ENCODE measurements around the gene UNC79. TPM values are rescaled to one million over a fixed set of nuclear protein-coding genes. Genes with fewer than 3 reads are reported as not detected.

UNC79 gene
- total RNA-seq, 1 experiment from 2014 or later, result not detected

DNA sequence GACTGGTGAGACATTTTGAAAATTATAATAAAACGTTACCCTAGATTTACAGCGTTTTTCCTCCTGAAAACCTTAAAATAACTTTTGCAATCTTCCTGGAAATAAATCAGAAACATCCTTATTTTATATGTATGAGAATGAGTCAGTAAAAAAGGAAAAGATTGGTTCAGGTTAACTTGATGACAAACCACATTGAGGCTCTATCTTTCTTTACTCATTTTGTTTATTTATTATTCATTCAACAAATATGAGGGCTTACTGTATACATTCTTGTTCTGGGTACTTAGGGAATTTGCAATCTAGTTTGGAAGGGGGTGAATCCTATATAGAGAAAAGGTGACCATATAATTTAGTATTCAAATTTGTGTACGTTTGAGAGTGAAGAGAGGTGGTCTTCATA is 156.6 kb downstream of the UNC79 start:
- no peaks in the 10 kb centered on the region for H3K9me3 ChIP-seq
- H3K36me3 ChIP-seq, result no peaks in the 10 kb centered on the region
- 0 out of 2 replicates have a peak, but pooled peaks cover under 1% of the 10 kb centered on the region for H3K27me3 ChIP-seq
- DNase-seq, result no peak
- H3K4me3 ChIP-seq, result no peak overlapping the region

DNA sequence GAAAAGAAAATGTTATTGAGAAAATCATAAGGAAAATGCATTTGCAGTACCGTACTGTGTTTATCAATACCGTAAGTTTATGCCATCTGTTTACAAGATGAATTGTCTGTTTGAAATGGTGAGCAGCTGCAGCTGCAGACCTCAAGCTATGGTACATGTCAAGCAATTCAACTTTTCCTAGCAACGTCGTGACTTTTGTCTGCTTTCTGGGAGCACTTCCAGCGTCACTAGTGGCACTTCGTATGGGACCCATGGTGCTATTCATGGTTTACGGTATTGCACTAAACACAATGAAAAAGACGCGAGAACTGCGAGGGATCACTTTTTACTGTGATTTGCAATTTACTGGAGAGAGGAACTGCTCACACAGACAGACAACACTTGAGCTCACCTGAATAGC is 160.8 kb downstream of the UNC79 start:
- H3K27me3 ChIP-seq, result 0 out of 2 replicates have a peak, but pooled peaks cover 2% of the 10 kb centered on the region
- no peaks in the 10 kb centered on the region for H3K9me3 ChIP-seq
- H3K4me3 ChIP-seq, result no peak overlapping the region
- no peak for DNase-seq
- H3K36me3 ChIP-seq, result no peaks in the 10 kb centered on the region

DNA sequence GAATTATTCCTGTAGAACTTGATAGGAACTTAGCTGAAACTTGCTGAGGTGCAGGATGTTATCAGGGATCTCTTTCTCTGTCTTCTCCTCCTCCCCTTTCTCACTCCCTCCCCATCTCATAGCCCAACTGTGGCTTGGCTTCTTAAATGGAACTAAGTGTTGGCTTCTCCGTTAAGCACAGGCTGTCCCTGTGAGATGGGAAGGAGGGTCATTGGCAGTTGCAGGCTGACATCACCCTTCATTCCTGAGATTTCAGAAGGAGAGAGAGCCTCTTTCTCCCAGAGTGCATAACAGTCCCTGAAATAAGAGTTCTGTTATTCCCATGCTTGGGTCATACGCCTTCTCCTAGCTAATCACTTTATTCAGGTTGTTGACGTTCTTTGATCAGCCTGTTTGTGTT is 162.0 kb downstream of the UNC79 start:
- H3K9me3 ChIP-seq, result no peaks in the 10 kb centered on the region
- DNase-seq, result no peak
- H3K27me3 ChIP-seq, result 0 out of 2 replicates have a peak, but pooled peaks cover 2% of the 10 kb centered on the region
- no peak overlapping the region for H3K4me3 ChIP-seq
- H3K36me3 ChIP-seq, result no peaks in the 10 kb centered on the region

DNA sequence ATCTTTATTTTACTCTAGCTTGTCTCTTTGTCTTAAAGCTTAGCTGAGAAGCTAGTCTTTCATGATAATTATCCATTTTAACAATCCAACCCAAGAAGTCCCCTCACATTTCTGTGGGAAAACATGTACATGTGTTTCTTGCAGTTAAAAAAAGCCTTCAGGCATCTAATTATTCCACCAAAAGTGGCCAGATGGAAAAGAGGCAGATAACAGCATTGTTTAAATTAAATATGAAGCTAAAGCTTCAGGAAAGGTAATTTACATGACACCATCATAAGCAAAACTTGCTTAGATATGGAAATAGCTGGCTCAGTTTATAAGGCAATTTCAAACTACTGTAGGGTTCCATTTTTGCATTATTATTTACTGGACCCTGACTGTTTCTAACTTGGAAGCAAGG is 175.4 kb downstream of the UNC79 start:
- 0 out of 2 replicates have a peak, but pooled peaks cover 4% of the 10 kb centered on the region for H3K27me3 ChIP-seq
- H3K4me3 ChIP-seq, result no peak overlapping the region
- no peaks in the 10 kb centered on the region for H3K9me3 ChIP-seq
- no peak for DNase-seq
- H3K36me3 ChIP-seq, result no peaks in the 10 kb centered on the region

DNA sequence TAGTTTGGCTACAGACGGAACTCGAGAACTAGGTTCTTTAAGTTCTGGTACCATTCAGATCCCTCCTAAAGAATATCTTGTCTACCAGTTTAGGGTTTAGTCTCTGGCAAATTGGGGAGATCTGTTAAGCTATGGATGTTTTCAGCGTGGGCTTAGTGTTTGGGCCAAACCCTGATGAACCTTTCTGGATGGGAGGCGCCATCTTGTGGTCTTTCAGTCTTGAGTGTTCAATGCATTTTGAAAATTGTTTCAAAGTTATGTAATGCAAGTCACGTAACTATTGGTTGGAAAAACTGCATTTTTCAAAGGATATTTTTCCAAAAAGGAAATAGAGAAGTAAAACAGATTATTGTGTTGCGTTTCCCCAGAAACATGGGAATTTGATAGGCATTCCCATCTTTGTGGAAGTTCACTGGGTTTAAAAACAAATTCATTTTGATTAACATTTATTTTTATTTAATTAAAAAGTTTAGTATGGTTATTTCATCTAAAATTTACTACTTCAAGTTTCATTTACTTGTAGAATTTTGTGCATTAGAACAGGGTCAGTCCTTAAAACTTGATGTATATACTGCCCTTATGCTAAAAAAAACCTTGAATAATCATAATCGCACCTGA is 188.5 kb downstream of the UNC79 start:
- H3K27me3 ChIP-seq, result peaks cover 2% of the 10 kb centered on the region; the same call in 1 of the 2 replicates
- no peaks in the 10 kb centered on the region for H3K36me3 ChIP-seq
- no peaks in the 10 kb centered on the region for H3K9me3 ChIP-seq
- no peak overlapping the region for H3K4me3 ChIP-seq
- DNase-seq, result peak; percentile 11

DNA sequence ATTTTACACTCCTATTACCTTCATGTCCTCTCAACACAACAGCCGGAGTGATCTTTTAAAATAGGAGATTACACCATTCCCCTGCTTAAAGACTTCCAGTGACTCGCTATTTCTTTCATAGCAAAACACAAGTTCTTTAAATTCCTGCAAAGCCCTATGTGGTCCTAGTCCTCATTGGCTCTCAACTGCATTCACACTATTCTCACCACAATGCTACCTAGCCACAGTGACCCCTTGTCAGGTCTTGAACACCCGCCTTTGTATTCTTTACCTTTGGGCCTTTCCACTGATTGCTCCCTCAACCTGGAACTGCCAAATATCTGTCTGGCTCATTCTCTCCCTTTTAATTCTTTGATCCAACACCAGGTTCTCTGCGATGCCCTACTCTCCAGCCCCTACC is 197.3 kb downstream of the UNC79 start:
- no peak overlapping the region for H3K4me3 ChIP-seq
- no peak for DNase-seq
- H3K36me3 ChIP-seq, result no peaks in the 10 kb centered on the region
- H3K9me3 ChIP-seq, result no peaks in the 10 kb centered on the region
- no peaks in the 10 kb centered on the region; the same call in 1 of the 2 replicates for H3K27me3 ChIP-seq

DNA sequence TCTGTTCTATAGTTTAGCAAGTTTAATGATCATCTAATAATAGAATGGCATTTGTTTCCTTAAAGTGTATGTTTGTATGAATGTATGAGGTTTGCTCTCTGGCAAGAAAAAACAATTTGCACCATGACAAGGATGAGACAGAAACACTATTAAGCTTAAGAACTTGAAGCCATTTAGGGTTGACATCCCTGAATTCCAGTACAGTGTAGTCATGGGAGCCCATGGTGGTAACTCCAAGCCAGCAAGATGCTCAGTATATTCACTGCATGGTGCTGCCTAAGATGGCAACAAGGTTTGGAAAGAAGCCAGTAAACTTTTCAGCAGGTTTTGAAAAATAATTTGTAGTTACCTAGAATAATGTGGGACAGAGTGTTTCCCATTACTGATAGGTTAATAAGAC is 198.9 kb downstream of the UNC79 start:
- Histone ChIP-seq H3K36me3 (no peaks in the 10 kb centered on the region), H3K4me3 (no peak overlapping the region), H3K9me3 (no peaks in the 10 kb centered on the region), H3K27me3 (no peaks in the 10 kb centered on the region)
- no peak for DNase-seq

DNA sequence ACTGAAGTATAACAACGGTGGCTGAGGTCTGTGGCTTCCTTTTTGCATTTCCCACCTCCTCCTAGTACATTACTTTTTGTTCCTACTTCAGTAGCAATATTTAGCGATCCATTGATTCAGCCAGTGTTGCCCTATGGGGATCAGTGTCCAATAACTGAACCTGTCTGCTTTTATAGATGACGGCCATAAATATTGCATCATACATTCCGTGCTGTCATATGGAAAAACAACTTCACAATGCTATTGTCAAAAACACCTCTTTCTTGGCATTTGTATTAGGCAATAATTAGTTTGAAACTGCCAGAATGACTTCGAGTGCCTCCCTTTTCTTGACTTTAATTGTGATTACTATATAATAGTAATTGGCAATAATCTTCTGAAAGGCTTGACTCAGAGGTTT is 208.1 kb downstream of the UNC79 start:
- Histone ChIP-seq H3K9me3 (no peaks in the 10 kb centered on the region), H3K4me3 (no peak overlapping the region)

DNA sequence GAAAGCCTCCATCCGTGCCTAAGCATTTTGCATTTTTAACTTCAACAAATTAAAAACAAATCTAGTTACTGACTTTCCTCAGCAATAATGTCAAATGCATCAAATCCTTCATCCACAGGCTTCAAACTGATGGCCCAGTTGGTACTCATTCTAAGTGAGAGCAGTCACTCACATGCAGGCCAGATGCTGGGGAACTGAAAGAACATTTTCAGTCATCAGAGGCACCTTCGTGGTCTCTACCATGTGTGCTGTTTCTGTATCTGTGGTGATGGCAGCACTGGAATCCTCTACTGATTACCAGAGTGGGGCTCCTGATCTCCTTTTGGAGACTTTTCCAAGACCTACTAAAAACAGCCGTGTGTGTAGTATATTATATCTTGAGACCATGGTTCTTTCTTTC is 212.4 kb downstream of the UNC79 start:
- H3K36me3 ChIP-seq, result no peaks in the 10 kb centered on the region
- H3K9me3 ChIP-seq, result no peaks in the 10 kb centered on the region
- no peak for DNase-seq
- no peak overlapping the region for H3K4me3 ChIP-seq
- H3K27me3 ChIP-seq, result peaks cover 3% of the 10 kb centered on the region

More for the DNA sequence above, 208.1 kb downstream of the UNC79 start:
- no peak for DNase-seq
- Histone ChIP-seq H3K36me3 (no peaks in the 10 kb centered on the region), H3K27me3 (peaks cover 3% of the 10 kb centered on the region)

DNA sequence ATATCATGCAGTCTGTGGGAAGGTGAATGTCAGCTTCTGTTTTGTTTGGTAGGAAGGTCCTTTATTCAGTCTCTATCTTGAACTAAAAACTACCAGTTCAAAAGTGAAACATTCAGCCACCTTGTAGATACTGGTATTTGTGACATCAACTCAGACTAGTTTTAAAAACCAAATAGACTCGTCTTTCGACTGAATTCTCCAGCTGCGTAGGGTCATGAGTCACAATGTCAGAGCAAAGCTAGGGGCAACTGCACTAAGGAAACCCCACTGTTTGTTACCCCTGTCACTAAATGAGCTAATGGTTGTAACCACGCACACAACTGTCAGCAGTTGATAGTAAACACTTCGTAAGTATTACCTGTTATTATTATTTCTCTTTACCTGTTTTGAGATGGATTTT is 212.9 kb downstream of the UNC79 start:
- no peak overlapping the region for H3K4me3 ChIP-seq
- no peaks in the 10 kb centered on the region for H3K9me3 ChIP-seq
- H3K27me3 ChIP-seq, result peaks cover 3% of the 10 kb centered on the region; the same call in 1 of the 2 replicates
- no peaks in the 10 kb centered on the region for H3K36me3 ChIP-seq
- no peak for DNase-seq

DNA sequence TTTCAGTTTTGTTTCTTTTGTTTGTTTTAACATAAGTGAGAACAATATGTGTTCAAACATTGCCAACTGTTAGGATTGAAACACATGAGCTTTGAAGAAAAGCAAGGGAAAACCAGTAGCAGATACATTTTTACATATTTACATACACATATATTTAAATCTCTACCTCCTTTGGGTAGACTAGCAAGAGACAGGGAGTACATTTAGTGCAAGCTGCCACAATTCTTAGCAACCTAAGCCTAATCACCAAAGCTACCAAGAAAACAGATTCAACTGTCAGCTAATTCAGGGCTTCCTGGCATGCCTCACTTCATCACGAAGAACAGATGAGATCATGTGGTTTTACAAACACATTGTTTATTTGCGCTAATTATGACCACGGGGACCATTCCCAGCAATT is 214.5 kb downstream of the UNC79 start:
- Histone ChIP-seq H3K4me3 (no peak overlapping the region), H3K9me3 (no peaks in the 10 kb centered on the region), H3K36me3 (no peaks in the 10 kb centered on the region), H3K27me3 (peaks cover 4% of the 10 kb centered on the region; the same call in 1 of the 2 replicates)
- DNase-seq, result no peak

DNA sequence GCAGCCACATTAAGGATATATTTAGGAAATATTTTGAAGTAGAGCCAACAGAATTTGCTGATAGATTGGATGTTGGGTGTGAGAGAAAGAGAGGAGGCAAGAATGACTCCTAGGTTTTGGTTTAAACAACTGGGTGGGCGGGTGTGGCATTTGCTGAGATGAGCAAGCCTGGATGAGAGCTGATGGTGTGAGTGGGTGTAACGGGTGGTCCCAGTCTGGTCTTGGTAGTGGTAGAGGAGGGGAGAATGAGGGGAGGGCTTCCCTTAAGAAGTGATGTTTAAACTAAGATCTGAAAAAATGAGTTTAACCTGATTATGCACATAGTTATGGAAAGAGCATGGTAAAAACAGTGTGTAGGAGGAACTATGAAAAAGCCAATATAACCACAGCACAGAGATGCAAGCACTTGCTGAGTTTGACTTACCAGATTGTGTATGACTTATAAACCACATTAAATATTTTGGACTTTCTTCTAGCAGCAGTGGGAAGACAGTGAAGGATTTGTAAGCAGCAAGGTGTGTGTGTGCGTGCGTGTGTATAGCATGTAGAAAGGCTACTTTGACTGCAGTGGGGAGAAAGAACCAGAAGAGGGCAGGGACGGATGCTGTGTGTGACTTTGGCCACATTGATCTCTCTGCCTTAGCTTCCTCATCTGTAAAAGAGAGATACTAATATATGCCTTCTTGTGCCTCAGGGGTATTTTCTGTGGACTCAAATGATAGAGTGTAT is 217.9 kb downstream of the UNC79 start:
- no peaks in the 10 kb centered on the region for H3K9me3 ChIP-seq

DNA sequence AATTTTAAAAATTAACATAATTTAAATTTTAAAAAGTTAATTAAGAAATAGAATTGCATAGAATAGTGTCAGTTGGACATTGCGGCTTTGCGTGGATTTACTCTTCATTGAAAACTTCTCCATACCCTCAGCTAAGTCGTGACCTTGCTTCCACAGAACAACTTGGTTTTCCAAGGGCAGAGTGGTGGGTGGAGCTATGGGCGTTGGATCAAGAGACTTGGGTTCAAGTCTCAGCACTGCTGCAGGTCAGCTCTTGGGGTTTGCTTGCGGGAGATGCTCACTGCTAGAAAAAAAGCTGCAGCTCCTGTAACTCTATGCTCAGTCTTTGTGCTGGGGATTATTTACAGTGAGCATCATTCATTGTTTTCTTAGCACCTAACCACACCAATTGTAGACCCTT is 223.9 kb downstream of the UNC79 start:
- Histone ChIP-seq H3K4me3 (no peak overlapping the region), H3K36me3 (no peaks in the 10 kb centered on the region), H3K27me3 (peaks cover 4% of the 10 kb centered on the region), H3K9me3 (no peaks in the 10 kb centered on the region)
- no peak for DNase-seq

More for the DNA sequence above, 217.9 kb downstream of the UNC79 start:
- H3K36me3 ChIP-seq, result no peaks in the 10 kb centered on the region
- DNase-seq, result no peak
- peaks cover 4% of the 10 kb centered on the region for H3K27me3 ChIP-seq
- H3K4me3 ChIP-seq, result no peak overlapping the region

DNA sequence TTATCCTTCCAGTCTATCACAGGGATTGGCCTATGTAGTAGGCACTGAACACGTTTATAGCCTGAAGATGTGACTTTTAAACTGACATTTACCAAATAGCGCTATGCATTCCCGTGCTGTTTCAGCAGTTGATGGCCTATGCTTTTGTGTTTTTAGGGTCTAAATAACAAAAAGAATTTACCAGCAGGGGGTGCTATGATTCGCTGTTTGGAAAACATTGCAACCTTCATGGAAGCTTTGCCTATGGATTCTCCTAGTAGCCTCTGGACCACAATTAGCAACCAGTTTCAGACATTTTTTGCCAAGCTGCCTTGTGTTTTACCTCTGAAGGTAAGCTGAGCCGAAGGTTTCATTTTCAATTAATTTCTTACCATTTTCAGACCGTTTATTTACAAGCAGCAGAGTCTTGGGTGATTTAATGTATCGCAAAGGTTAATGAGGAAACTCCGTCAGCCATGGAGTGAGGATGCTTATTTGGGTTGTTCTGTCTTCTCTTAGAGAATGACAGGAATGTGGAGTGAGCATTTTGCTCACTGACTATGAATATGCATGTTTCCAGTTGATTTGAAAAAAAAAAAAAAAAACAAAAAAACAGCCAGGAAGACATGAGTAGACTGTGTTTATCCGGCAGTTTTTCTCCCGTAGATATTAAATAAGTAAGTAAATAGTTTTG is 224.5 kb downstream of the UNC79 start:
- Histone ChIP-seq H3K9me3 (no peaks in the 10 kb centered on the region), H3K36me3 (no peaks in the 10 kb centered on the region), H3K4me3 (no peak overlapping the region), H3K27me3 (no peaks in the 10 kb centered on the region; the same call in 1 of the 2 replicates)
- DNase-seq, result no peak

DNA sequence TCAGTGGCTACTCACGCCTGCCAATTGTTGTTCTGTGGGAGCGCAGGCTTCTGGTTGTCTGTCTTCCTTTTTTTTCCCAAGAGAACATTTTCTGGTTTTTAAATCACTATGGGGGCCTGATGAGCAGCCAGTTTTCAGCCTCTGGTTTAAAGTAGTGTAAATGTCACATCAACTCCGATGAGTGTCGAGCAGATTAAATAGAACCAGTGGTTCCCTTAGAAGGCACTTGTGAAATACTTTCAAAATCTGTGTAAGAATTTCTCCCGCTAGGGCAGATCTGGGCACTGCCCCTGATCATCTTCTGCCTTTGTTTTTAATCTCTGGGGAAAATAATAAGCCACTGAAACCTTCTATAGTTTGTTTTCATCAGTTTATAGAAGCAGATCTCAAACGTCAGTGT is 227.1 kb downstream of the UNC79 start:
- H3K9me3 ChIP-seq, result no peaks in the 10 kb centered on the region
- H3K27me3 ChIP-seq, result no peaks in the 10 kb centered on the region
- DNase-seq, result no peak
- H3K4me3 ChIP-seq, result no peak overlapping the region
- no peaks in the 10 kb centered on the region for H3K36me3 ChIP-seq

DNA sequence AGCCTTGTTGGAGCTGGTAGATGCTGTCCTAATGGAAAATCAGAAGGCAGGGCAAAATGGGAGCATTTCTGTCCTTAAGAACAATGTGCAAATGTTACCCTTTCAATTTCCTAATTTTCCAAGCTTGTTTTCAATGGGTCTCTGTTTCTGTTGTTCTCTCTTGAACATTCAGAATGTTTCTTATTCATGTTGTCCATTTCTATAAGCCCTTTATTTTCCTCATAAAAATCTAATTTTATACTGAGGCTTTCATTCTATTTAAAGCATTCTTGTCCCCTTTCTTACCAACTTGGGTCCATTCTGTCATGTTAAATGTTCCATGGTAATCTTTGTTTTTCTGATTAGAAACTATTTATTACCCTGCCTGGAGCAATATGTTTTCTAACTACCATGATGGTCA is 232.6 kb downstream of the UNC79 start:
- no peak for DNase-seq
- H3K9me3 ChIP-seq, result peaks cover 6% of the 10 kb centered on the region; the same call in 1 of the 2 replicates
- H3K36me3 ChIP-seq, result no peaks in the 10 kb centered on the region
- no peaks in the 10 kb centered on the region for H3K27me3 ChIP-seq
- H3K4me3 ChIP-seq, result no peak overlapping the region

DNA sequence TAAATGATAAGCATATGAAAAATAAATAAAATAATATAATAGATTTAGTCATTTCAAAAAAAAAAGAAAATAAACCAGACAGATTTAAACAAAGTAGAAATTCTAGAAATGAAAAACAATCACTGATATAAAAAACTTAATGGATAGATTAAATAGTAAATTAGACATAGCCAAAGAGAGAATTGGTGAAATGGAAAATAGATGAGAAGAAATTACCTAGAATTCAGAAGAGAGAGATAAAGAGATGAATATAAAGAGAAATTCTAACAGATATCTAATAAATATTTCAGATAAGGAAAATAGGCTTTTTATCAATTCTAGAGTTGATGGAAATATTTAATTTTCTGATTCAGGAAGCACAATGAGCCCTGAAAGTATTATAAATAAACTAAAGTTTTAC is 234.4 kb downstream of the UNC79 start:
- H3K9me3 ChIP-seq, result peaks cover 6% of the 10 kb centered on the region; the same call in 1 of the 2 replicates
- DNase-seq, result no peak
- H3K4me3 ChIP-seq, result no peak overlapping the region
- no peaks in the 10 kb centered on the region for H3K27me3 ChIP-seq
- no peaks in the 10 kb centered on the region for H3K36me3 ChIP-seq

Data from MG63 (cell line).